ENCODE data around the gene ZNRF1.

GRCh38 chr16:75088216-75088615 is 89.4 kb downstream of the ZNRF1 start:
- TF ChIP-seq CTCF (IDR thresholded peaks at IDR 0.05) (no peak), EZH2 (IDR thresholded peaks at IDR 0.05; ENCODE audit: borderline replicate concordance, insufficient read depth, low read depth, low read length, poor library complexity, severe bottlenecking) (no peak)

Measured in B cell (primary cell).